HG02884 (cell line): ENCODE measurements around the gene PIEZO2.
"Not testable (repeated sequence)": the region's sequence is repeated elsewhere in the genome, so short reads cannot be mapped to it uniquely, and the experiment has no call there.

Experiments
- ATAC-seq: cut with Tn5 transposase; IDR thresholded peaks from one replicate; pipeline ENCODE4 v1.9.1; 2021; ENCODE audit warnings: mild to moderate bottlenecking, moderate library complexity; ENCODE audit not compliant: unreplicated experiment

PIEZO2 gene

DNA sequence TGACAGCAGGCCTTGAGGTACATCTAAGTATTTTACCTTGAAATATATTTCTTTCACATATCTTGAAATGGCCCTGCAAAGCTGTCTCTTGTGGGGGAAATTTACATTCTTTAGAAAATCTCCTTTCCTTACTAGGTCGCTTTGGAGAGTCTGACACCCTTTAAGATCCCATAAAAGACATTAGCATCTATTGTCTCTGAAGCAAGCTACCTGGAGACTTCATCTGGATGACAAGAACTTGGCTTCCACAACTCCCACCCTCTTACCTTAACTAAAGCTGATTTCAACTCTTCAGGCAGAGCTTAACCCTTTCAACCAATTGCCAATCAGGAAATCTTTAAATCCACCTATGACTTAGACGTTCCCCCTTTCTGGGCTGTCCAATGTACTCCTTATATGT, 219.3 kb downstream of the PIEZO2 start:
- ATAC-seq: no peak

GRCh38 chr18:10928772-10929373, 220.5 kb downstream of the PIEZO2 start:
- peak; percentile 66 for ATAC-seq

- peak; percentile 54 for ATAC-seq
These were observed 221.2 kb downstream of the PIEZO2 start for GRCh38 chr18:10928011-10928771.

DNA sequence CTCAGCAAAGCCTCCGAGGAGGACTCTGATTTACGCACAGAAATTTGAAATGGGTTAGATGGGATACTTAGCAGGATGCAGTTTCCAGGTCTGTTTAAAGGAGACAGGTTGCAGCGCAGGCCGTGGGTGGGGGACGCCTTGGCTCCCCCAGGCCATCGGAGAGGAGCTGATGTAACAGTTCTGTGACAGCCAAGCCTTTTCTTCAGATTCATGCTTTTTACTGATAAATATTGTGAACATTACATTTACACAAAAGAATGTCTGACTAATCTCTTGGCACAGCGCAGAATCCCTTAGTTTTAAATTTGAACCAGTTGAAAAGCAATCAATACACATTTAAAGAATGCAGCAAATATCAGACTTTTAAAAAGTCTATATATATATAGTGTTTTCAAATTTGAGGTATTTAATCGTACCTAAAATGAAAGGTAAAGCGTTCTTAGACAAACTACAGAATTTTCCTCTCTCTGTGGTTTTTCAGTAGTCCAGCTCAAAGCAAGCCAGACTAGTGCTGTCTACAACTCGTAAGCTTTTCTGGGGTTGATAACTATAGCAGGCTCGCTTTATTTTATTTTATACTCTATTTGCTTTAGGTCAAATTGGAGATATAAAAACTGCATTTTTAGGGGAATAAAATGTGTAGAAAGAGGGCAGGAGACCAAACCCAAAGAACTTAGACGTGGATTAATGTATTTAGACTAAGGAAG, 221.9 kb downstream of the PIEZO2 start:
- ATAC-seq: no peak

GRCh38 chr18:10926621-10927161, 222.7 kb downstream of the PIEZO2 start:
- ATAC-seq: no peak

- ATAC-seq: no peak
These were observed 225.1 kb downstream of the PIEZO2 start for GRCh38 chr18:10924290-10924689.

GRCh38 chr18:10923551-10924070, 225.8 kb downstream of the PIEZO2 start:
- no peak for ATAC-seq

GRCh38 chr18:10923141-10923540, 226.2 kb downstream of the PIEZO2 start:
- no peak for ATAC-seq

DNA sequence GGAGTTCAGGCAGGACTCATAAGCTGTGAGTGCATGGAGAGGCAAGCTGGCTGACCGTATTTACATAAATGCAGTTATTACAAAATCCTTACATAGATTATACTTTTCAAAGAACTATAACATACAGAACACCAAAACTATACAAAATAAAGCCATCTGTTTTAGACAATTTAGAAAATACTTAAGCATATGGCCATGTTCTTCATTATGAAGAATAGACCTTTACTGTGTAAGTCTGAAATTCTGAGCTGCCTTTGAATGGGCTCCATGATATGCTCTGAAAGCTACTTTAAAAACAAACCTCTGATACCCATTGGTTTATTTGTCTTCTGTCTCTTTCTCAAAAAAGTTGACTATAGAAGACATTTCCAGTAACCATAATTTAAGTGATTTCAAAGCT, 226.7 kb downstream of the PIEZO2 start:
- not testable (repeated sequence) for ATAC-seq

DNA sequence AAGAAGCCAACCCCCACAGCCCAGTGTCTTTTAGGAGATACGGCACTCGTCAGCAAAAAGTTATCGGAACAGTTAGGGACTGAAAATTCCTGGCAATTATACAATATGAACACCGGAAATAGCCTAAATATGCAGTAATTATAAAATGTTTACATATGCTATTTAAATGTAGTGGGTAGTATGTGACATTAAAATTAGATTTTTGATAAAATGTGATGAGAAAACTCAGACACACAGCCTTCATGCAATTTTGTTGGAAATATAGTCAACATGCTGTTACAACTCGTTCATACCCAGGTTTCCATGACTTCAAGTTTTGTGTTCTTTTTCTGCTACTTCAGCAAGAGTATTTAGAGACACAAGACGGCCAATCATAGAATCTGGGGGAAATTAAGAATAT, 229.1 kb downstream of the PIEZO2 start:
- ATAC-seq: not testable (repeated sequence)

GRCh38 chr18:10919851-10920250, 229.5 kb downstream of the PIEZO2 start:
- no peak for ATAC-seq

DNA sequence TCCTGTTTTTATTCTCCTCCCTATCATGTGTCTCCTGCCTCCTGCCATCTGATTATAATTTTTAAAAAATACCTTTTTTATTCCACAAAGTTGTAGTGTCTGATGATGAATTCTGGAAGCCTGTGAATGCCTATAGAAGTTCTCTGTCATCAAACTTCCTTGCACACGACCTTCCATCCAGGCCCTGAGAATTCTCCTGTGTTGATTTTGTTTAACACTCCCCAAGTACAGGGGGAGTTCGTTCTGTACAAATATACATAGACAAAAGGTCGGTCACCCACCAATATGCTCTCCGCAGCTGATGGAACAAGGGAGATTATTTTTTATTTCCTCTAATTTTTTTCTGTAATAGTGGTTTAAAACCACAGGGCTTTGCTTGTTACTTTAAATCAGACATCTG, 232.5 kb downstream of the PIEZO2 start:
- no peak for ATAC-seq

- ATAC-seq: no peak
These were observed 233.0 kb downstream of the PIEZO2 start for GRCh38 chr18:10916387-10916786.

- ATAC-seq: not testable (repeated sequence)
These were observed 233.6 kb downstream of the PIEZO2 start for GRCh38 chr18:10915748-10916147.

DNA sequence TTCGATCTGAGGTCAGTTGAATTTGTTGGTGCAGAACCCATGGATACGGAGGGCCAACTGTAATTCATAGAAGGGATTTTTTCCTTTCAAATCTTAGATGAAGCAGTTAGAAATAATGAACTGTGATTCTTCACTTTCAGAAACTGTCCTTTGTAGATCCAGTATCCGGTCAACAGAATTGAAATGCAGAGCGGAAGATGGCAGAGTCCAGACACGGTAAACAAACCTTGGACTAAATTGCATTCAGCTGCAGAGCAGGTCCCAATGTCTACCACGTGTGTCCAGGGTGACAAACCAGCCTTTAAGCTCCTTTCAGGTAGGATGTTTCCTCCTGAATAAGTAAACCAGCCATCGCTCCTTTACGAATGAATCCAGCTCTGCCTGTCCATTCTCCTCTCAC, 234.8 kb downstream of the PIEZO2 start:
- not testable (repeated sequence) for ATAC-seq

- no peak for ATAC-seq
These were observed 235.4 kb downstream of the PIEZO2 start for GRCh38 chr18:10913919-10914318.

DNA sequence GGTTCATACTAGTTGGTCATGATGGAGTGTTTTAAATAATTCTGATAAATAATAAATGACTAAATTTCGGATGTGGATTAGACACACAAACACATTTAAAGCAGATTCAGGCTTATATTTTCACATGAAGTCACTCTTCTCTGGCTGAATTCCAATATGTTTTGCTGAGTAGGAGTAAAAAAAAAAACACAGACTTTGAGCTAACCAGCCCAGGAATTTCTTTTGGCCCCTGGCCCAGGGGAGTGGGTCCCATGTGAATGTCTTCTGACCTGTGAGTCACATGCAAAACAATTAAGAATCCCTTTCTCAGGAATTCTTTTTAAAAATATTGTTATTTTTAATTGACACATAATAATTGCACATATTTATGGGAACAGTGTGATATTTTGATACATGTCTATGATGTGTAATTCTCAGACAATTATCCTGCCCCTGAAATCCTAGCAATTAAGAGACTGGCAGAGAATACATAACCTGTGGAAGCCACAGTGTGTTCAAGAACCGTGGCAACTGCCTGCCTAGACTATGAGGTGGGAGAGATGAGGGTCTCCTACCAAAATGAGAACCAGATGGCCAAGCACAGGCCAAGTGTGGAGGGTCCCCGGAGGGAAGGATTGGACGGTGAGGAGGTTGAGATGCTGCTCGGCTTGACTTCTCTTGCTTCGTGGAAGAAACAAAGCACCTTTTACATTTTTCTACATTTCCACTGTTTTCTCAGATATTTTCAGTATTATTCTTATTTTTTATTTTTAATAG, 236.4 kb downstream of the PIEZO2 start:
- ATAC-seq: no peak

DNA sequence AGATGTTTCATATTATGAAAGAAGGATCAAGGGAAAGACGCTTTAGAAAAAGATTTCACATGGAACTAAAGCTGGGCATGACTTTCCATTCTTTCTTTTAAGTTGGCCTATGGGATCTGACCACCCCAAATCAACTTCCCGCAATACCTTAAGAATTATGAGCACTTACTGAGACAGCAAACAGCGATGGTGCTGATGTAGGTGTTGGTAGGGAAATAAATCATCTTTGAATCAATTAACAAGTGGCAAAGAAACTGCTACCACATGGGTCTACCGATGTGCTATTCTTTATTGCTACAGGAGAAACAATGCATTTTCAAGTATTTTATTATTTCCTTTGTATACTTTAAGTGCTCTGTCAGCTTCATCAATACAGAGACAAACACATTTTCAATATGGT, 239.6 kb downstream of the PIEZO2 start:
- ATAC-seq: no peak

- ATAC-seq: no peak
These were observed 240.6 kb downstream of the PIEZO2 start for GRCh38 chr18:10908760-10909159.

- no peak for ATAC-seq
These were observed 241.6 kb downstream of the PIEZO2 start for GRCh38 chr18:10907749-10908148.

DNA sequence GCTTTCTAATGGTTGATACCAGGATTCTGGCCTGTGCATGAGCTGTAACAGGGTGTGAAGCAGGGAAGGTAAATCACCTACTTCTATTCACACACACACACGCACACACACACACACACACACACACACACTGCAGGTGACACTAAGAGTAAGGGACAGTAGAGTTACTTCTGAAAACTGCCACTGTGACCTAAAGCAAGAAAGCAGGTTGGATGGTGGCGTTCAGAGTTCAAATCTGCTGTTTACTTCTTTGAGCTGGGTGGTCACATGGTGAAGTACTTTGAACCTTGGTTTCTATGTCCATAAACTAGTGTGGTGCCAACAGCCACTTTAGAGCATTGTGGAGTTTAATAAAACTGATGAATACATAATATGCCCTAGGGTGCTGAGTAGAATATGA, 248.0 kb downstream of the PIEZO2 start:
- no peak for ATAC-seq
